DMS53 (cell line): ENCODE measurements around the gene NUP210.
"Not testable (repeated sequence)": the region's sequence is repeated elsewhere in the genome, so short reads cannot be mapped to it uniquely, and the experiment has no call there.

Experiments used
- DNase-seq: peaks from one replicate; lab custom pipeline; 2025; lab: John Stamatoyannopoulos, UW

The NUP210 gene

DNA sequence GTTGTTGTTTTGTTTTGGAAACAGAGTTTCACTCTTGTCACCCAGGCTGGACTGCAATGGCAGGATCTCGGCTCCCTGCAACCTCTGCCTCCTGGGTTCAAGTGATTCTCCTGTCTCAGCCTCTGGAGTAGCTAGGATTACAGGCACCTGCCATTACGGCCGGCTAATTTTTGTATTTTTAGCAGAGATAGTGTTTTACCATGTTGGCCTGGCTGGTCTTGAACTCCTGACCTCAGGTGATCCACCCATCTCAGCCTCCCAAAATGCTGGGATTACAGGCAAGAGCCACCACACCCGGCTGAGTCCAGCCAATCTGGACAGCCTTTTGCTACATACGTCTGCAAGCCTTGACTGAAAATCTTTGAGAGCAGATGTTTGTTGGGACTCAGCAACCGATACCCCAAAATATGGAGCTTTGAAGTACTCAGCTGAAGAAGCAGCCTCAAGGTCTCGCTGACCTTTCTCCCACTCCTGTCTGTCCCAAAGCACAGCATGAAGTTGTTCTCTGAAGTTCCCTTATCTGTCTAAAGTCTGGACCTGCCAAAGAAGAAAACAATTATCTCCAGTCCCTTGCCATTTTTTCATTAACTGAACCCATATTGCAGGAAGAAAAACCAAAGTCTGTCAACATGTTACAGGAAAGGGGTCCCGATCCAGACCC lies 9.6 kb upstream of the NUP210 start:
- DNase-seq, result no peak

- not testable (repeated sequence) for DNase-seq
These were observed 8.6 kb upstream of the NUP210 start for GRCh38 chr3:13428678-13429077.

- peak; percentile 10 for DNase-seq
These were observed 7.8 kb upstream of the NUP210 start for GRCh38 chr3:13427662-13428603.

DNA sequence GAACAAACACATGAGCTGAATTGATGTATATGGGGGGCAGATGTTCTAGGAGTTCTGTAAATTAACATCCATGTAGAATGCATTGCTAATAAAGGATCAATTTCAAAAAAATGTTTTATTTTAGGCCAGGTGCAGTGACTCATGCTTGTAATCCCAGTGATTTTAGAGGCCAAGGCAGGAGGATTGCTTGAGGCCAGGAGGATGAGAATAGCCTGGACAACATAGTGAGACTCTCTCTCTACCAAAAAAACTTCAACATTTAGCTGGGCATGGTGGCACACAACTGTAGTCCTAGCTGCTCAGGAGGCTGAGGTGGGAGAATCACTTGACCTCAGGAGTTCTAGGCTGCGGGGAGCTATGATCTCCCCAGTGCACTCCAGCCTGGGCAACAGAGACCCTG lies 6.5 kb upstream of the NUP210 start:
- no peak for DNase-seq

DNA sequence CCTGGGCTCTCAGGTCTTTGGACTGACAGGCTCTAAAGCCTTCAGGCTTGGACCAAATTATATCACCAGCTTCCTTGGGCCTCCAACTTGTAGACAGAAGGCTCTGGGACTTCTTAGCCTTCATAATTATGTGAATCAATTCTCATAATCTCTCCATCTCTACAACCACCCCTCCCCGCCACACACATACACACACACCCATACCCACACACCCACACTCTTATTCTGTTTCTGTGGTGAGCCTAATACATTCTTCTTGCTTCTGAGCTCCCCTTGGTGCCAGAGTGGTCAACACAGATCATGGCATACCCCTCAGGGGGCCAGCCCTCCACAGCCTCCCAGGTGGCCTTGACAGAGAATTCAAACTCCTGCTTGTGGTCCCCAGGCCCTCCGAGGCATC lies 5.6 kb upstream of the NUP210 start:
- DNase-seq, result no peak

DNA sequence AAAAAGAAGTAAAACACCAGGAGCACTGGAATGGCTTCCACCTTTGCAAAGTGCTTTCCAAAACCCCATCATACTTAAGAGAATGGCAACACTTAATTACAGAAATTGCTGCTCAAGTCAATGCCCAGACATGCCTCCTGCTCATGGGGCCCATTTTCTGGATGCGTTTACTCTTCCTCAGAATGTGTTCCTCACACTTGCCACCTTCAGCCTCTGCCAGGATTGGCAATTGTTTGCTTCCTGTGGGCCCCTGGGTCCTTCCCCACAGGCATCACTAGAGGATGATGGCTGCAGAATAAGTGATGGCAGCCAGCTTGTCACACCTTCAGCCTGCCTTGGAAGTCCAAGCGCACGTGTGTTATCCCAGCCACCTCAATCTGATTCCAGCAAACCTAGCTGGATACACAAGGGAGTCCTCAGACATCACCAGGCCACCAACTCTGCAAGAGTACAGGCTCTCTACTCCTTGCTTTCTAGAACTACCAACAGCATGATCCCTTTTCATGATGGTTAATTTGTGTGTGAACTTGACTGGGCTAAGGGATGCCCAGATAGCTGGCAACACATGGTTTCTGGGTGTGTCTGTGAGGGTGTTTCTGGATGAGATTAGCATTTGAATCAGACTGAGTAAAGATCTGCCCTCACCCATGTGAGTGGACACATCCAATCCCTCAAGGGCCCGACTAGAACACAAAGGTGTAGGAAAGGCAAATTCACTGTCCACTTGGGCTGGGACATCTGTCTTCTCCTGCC lies 4.9 kb upstream of the NUP210 start:
- DNase-seq, result no peak

DNA sequence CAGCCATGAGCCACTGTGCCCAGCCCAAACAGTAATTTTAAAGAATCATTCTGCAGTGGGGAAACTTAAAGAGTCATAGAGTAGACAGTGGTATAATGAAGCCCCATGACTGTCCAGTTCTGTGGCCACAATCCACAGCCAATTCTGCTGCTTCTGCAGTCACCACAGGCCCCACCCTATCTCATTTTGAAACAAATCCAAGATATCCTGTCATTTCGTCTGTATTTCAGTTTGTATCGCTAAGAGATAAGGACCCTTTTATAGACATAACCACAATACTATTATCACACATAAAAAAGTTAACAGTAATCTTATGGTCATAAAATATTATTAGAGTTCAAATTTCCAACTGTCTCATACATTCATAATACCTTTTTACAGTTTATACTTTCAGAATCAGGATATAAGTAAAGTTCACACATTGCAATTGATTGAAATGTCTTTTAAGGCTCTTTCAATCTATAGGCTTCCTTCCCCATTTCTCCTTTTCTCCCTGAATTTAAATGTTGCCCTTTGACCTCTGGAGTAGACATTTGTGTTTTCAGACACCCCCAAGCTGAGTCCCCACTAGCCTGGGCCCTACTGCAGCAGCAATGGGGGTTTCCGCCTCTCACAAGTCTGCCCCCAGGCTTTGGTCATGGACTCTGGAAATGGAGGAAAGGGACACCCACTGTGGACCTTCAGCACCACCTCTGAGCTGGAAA lies 4.2 kb upstream of the NUP210 start:
- DNase-seq, result no peak

- DNase-seq, result peak; percentile 77
These were observed 976 bp upstream of the NUP210 start for GRCh38 chr3:13420831-13421765.

DNA sequence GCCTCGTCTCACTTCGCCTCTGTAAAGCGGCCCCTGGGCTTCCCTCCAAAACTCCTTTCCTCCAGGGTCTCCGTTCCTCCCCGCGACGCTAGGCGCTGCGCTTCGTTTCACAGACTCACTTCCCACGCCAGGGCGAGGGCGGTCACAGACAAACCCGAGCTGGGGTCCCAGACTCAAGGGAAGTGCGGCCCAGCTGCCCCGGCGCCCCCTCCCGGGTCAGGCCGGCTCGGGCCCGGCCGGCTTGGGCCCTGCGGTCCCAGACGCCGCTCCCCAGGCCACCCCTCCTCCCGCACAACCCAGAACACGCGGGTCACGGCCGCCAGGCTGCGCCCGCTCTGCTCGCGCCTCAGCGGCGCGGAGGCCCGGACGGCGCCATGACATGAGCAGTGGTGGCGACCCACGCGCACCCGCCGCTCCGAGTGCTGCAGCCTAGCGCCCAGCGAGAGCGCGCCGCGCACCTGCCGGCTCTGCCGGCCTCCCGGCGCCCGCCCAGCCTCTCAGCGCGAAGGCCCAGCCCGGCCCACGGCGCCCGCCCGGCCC lies 547 bp downstream of the NUP210 start:
- peak; percentile 62 for DNase-seq

DNA sequence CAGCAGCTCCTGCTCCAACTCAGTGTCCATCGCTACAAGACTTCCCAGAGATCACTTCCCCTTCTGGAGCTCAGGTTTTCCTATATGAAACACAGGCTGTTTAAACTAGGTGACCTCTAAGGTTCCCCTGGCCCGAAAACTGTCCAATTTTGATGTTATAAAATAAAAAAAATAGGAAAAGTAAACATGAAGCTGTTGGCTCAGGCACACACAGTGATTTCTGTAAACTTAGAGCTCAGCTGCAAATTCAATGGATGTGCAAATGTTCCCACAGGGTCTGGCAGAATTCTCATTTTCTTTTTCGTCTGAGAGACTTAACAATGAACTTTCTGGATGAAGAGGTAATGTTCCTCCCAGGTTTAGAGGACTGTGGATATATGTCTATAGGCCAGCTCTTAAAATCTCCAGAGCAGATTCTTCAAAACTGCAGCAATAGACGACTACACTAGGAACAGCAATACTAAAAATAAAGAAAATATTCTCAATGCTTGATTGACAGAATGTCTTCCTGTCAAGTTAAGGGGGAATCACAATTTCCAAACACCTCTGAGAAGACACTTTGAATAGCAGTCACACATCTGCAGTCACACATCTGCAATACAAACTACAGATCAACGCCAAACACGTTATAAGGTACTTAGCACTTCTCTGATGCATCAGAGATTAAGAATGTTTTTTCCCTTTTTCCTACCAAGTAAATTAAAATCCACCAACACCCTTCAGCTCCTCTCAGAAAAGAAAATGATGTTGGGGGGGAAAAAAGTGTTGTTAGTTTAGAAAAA lies 2.8 kb downstream of the NUP210 start:
- no peak for DNase-seq

- peak; percentile 1 for DNase-seq
These were observed 3.9 kb downstream of the NUP210 start for GRCh38 chr3:13415997-13416793.

DNA sequence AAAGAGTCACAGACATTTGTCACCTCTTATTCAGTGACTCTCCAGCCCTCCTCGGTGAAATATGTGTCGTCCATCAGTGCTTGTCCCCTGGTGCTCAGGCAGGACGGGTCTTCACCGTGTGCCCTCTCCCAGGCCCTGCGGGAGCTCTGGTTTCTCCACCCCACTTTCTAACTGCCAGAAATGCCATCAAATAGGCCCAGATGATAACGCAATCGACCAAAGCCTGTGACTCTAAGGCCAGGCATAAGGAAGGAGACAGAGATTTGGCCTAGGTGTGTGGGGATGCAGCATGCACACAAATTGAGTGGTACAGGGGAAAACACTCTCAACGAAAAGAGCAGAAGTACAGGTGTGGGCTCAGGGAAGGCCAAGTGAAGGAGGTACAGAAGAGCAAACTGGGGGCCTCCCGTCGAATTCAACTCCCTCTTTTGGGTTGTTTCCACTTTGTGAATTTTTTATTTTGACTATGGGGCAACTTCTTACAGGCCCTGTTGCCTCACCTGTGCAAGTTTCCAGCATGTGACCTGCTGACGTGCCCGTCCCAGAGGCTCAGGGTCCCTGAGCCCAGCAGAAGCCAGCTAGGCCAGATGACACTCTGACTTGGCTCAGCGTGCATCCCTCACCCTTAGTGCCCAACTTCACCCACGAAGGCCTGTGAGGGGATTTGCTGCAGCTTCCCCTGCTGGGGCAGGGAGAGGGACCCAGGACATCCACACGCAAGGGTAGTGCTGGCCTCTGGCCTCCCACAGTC lies 4.7 kb downstream of the NUP210 start:
- DNase-seq, result no peak

DNA sequence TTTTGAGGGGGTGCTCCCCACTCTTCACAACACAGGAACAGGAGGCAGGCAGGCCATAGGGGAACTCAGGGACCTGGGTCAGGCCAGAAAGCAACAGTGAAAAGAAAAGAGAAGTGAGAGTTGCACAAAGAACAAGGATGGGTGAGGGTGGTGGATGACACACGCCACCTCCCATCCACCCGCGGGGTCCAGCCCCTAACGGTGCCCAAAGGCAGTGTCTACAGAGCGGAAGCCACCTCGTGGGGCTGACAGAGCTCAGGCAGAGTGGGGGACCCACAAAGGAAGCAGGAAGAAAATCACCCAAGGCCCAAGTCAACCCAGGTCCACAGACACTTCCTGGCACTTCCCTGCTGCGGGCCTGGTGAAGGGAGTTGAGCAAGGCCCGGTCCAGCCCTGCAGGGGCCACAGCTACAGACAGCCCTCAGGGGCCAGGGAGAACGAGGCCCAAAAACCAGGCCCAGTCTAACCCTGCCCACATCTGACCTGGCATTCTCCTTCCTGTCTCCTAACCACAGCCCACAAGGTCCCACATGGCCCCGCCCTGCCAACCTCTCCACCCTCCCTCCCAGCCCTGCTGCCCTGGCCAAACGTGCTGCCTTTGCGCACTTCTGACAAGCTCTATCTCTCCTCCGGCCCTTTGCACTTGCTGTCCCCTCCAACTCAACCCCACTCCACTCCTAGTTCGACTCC lies 5.9 kb downstream of the NUP210 start:
- DNase-seq, result peak; percentile 1

DNA sequence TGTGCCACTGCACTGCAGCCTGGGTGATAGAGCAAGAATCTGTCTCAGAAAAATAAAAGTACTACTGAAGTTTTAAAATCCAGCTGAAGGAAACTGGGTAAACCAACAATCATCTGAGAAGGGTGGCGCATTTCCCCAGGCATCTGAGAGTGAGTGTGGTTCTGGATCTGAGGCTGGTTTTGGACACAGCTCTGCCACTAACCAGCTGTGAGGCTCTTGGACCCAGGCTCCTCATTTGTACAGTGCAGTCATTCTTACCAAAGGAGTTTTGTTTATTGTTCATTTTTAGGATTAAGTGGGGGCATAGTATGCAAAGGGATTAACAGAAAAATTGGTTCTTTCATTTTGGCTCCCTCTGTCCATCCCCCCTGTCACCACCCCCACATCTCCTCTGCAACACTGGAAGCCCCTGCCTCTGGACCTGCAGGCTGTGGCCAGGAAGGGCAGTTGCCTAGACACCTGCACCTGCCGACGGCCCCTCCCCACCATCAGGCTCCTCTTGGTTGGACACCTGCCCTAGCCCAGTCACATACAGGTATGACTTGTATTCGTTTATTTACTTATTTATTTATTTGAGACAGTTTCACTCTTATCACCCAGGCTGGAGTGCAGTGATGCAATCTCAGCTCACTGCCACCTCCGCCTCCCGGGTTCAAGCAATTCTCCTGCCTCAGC lies 8.8 kb downstream of the NUP210 start:
- peak; percentile 68 for DNase-seq

DNA sequence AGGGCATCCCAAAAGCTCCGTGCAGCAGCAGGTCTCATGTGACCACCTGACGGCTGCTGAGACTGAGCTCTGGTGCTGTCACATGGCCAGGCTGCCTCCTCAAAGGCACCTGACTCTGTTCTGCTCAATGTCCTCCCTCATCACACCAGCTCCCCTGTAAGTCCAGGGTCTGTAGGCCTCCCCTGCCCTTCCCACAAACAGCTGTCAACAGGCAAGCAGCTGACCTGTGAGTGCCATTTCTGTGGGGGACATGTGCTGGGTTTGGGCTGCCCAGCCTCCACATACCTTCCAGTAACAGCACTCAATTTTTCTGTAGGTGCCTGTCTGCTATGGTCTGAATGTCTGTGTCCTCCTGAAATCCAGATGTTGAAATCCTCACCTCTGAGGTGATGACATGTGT lies 11.2 kb downstream of the NUP210 start:
- DNase-seq, result no peak

DNA sequence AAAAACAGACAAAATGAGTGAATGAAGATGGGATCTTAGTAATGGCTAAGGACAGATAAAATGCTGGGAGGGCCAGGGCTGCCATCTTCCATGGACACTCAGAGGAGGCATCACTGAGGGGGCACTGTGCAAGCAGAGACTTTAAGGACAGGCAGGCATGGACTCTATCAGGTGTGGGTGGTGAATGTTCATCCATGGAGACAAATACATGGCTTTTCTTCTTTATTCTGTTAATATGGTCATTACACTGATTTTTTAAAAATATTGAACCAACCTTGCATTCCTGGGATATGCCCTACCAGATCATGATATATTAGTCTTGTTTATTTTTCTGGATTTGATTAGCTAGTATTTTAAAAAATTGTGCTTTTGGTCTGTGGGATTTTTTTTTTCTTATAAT lies 12.2 kb downstream of the NUP210 start:
- DNase-seq, result no peak

GRCh38 chr3:13407475-13407874 lies 12.6 kb downstream of the NUP210 start:
- no peak for DNase-seq
